SIG-M5 treated with dmso at 0.1 percent for 504 hours (cell line): ENCODE measurements around the gene NRTN.

Experiments
- DNase-seq: peaks from one replicate; lab custom pipeline; 2025; ENCODE audit not compliant: unreplicated experiment; lab: John Stamatoyannopoulos, UW

Gene NRTN

GRCh38 chr19:5811117-5811516 is 6.2 kb downstream of the NRTN start:
- no peak for DNase-seq

DNA sequence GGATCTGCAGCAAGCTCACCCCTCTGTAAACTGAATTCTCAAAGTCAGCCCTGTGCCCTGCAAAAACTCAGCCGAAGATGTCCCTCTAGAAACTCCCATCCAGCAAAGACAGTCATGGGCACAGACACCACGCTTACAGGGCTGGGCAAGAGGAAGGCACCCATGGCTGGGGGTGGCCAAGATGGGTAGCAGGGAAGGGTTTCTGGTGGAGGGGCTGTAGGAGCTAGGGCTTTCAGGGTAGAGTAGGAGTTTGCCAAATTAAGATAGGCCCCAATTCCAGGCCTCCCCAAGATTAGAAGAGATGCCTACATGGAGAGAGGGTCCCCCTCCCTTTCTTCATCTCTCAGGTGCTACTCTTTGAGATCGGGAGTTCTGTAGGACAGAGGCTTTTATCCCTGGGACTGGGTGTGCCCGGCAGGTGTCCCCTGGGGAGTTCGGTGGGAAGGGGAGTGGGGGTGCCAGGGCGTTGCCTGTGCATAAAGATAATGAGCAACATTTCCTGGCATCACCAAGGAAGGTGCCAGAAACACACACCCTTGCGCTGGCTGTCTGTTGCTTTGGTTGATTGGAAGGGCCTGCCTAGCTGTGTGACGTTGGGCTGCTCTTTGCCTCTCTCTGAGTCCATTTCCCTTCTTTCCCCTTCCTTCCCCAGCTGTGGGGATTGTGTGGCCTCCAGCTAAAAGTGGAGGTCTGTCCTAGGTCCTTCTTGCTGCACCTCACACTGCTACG is 9.4 kb downstream of the NRTN start:
- no peak for DNase-seq

DNA sequence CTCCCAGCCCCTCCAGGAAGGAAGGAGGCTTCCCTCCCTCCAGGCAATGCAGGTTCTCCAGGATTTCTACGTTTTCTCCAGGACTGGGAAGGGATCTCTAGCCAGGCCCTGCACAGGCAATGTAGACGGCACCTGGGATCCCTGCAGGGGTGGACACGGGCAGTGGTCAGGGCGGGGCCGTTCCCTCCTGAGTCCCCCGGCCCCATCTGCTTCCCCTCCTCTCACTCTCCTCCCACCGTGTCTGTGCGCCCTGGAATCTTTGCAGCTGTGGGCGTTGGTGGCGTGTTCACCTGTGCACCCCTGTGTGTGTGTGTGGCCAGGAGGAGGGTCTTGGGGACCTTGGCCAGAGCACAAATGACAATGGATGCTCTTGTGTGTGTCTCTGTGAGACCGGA is 10.0 kb downstream of the NRTN start:
- no peak for DNase-seq

GRCh38 chr19:5817218-5817617 is 12.4 kb downstream of the NRTN start:
- DNase-seq, result no peak

- no peak for DNase-seq
Observed at GRCh38 chr19:5818594-5818993, 13.7 kb downstream of the NRTN start.

- DNase-seq, result no peak
Observed at GRCh38 chr19:5820785-5821184, 15.9 kb downstream of the NRTN start.

DNA sequence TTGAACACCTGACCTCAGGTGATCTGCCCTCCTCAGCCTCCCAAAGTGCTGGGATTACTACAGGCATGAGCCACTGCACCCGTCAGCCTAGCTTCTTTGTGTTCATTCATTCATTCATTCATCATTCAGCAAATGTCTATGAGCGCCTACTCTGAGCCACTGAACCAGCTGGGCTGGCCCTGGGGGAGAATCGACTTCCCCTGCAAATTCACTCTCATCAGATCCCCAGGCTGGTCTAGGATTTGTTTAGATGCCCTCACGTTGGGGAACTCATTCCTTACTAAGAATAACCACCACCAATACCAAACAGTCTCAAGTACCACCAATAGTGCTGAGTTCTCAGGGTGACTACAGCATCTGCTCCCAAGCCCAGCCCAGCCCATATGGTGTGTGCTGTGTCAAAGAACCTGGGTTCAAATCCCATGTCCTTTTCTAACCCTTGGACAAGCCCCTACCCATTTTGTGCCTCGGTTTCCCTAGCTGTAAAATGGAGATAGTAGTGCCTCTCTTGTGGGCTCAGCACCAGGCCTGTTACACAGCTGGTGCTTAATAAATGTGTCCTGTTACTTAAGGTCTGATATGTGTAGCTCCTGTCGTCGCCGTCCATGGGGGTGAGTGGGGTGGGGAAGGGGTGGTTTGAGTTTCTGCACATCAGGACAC is 16.8 kb downstream of the NRTN start:
- no peak for DNase-seq

GRCh38 chr19:5822181-5822844 is 17.4 kb downstream of the NRTN start:
- DNase-seq, result no peak

- DNase-seq, result no peak
Observed at GRCh38 chr19:5823579-5824281, 18.9 kb downstream of the NRTN start.

DNA sequence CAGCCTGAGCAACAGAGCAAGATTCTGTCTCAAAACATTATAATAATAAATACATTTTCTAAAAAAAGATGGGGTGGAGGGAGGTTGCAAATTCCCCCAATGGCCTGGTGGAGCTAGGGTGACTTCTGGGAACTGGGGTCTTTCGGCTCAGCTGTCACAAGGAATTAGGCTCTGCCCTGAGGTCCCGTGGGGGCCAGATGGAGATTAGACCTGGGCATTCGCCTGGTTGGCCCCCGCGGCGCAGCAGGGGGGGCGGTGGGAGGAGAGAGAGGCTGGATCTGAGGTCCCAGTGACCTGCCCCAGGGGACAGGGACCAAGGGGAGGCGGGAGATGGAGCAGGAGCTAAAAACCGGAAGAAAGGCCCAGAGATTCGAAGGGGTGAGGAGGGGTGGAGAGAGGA is 19.9 kb downstream of the NRTN start:
- DNase-seq, result no peak

DNA sequence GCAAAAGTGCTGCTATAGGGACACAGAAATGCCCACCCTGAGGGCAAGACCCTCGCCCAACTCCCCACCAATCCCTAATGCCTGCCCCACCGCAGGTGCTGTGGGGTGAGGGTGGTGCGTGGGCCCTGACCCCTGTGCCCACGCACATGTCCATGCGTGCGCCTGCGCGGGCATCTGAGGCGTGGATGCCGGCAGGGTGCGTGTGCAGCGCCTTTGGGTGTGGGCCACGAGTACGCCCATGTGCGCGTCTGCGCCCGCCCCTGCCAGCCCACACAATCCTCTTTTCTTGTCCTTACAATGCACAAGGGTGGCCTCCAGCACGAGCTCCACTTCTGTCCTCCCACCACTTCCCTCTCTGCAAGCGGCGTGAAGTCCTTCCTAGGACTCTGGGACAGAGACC is 20.3 kb downstream of the NRTN start:
- DNase-seq, result no peak

- peak; percentile 27 for DNase-seq
Observed at GRCh38 chr19:5826531-5827341, 21.9 kb downstream of the NRTN start.

DNA sequence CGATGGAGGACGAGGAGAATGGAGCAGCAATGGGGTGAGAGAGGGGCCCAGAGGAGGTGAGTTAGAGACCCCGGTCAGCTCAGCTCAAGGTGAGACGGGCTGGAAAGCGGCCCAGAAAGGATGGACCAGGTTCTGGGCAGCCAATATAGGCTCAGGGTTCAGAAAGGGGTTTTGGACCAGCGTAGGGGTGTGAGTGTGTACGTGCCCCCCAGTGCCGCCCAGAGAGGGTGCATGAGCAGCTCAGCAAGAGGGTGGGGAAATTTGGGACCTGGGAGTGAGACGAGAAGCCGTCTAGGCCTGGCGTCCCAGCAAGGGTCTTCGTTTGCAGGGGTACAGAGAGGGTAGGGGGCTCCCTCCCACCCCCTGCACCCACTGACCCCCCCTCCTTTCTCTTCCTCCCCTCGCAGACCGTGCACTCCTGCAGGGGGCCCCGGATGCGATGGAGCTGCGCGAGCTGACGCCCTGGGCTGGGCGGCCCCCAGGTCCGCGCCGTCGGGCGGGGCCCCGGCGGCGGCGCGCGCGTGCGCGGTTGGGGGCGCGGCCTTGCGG is 22.5 kb downstream of the NRTN start:
- no peak for DNase-seq

- DNase-seq, result peak; percentile 90
Observed at GRCh38 chr19:5827891-5828660, 23.2 kb downstream of the NRTN start.

- DNase-seq, result no peak
Observed at GRCh38 chr19:5828661-5829566, 24.0 kb downstream of the NRTN start.

DNA sequence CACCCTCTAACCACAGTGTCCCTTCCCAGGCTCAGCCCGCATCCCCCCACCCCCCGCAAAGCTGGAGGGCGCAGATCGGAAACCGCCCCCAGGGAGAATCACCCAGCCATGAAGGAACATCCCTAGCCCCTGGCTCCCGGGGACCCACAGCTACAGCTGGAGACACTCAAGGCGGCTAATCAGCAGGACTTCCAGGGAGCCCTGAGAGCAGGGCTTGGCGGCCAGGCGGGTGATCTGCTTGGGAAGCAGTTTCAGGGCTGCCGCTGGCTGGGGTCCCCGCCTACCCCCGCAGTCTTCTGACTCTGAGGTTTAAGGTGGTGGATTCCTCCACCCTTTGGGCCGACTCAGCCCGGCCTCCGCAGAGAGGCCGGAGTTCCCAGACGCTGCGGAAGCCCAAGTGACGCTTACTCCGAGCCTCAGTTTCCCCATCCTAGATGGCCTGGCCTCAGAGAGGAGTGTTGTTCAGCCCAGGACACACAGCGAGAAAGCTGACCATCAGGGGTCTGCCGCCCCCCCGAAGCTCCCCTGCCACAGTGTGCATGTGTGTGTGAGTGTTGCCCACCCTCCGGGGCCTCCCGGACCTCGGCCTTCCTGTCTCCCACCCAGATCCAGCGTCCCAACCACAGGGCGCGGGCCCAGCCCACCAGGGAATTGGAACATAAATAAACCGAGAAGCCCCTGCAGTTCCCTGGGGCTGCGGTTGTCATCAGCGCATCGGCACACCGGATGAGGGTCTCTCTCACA is 24.9 kb downstream of the NRTN start:
- no peak for DNase-seq

DNA sequence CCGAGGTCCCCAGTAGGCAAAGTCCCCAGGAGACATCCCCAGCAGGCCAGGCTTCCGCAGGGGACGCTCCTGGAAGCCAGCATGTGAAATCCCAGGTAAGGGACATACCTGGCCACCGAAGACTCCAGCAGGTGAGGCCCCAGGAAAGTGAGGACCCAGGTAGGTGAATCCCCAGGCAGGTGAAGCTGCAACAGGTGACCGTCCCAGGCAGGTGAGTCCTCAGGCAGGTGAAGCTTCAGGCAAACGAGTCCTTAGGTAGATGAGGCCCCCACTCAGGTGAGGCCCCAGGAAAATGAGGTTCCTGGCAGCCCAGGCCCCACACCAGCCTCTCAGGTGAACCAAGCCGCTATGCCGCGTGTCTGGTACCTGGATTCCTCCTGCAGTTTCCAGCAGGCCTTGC is 26.3 kb downstream of the NRTN start:
- no peak for DNase-seq

GRCh38 chr19:5832061-5832460 is 27.2 kb downstream of the NRTN start:
- DNase-seq, result no peak
